Measurements from ENCODE around the gene SLC23A1.
"Not testable (repeated sequence)": the region's sequence is repeated elsewhere in the genome, so short reads cannot be mapped to it uniquely, and the experiment has no call there.

The SLC23A1 gene

GRCh38 chr5:139345442-139345841 is 37.7 kb downstream of the SLC23A1 start:
- H3K9me3 ChIP-seq (ENCODE audit: control insufficient read depth, low read depth, low read length); H3K4me3 ChIP-seq (ENCODE audit: low read length); H3K27ac ChIP-seq (ENCODE audit: low read length); H3K9ac ChIP-seq (ENCODE audit: low read length); H3K36me3 ChIP-seq (ENCODE audit: control insufficient read depth, low read depth, low read length); H3K4me1 ChIP-seq (ENCODE audit: control insufficient read depth, low read depth, low read length); H3K27me3 ChIP-seq (ENCODE audit: control insufficient read depth, insufficient read depth, low read length): not testable (repeated sequence)

GRCh38 chr5:139344177-139344576 is 38.9 kb downstream of the SLC23A1 start:
- Histone ChIP-seq H3K4me3 (ENCODE audit: low read length) (peak overlapping the region; percentile 3), H3K36me3 (ENCODE audit: control insufficient read depth, low read depth, low read length) (no peaks in the 10 kb centered on the region), H3K27me3 (ENCODE audit: control insufficient read depth, insufficient read depth, low read length) (no peaks in the 10 kb centered on the region), H3K9ac (ENCODE audit: low read length) (no peak overlapping the region), H3K9me3 (ENCODE audit: control insufficient read depth, low read depth, low read length) (no peaks in the 10 kb centered on the region), H3K4me1 (ENCODE audit: control insufficient read depth, low read depth, low read length) (peaks cover 8% of the 10 kb centered on the region), H3K27ac (ENCODE audit: low read length) (no peak overlapping the region)

- H3K9ac ChIP-seq (ENCODE audit: low read length), result peak overlapping the region; percentile 97
- H3K27me3 ChIP-seq (ENCODE audit: control insufficient read depth, insufficient read depth, low read length), result no peaks in the 10 kb centered on the region
- peaks cover 8% of the 10 kb centered on the region for H3K4me1 ChIP-seq (ENCODE audit: control insufficient read depth, low read depth, low read length)
- H3K4me3 ChIP-seq (ENCODE audit: low read length), result peak overlapping the region; percentile 86
- H3K9me3 ChIP-seq (ENCODE audit: control insufficient read depth, low read depth, low read length), result no peaks in the 10 kb centered on the region
- H3K36me3 ChIP-seq (ENCODE audit: control insufficient read depth, low read depth, low read length), result no peaks in the 10 kb centered on the region
- no peak overlapping the region for H3K27ac ChIP-seq (ENCODE audit: low read length)
Observed at GRCh38 chr5:139343476-139343875, 39.6 kb downstream of the SLC23A1 start.

- H3K27me3 ChIP-seq (ENCODE audit: control insufficient read depth, insufficient read depth, low read length), result no peaks in the 10 kb centered on the region
- no peaks in the 10 kb centered on the region for H3K9me3 ChIP-seq (ENCODE audit: control insufficient read depth, low read depth, low read length)
- peak overlapping the region; percentile 97 for H3K9ac ChIP-seq (ENCODE audit: low read length)
- H3K27ac ChIP-seq (ENCODE audit: low read length), result no peak overlapping the region
- peaks cover 8% of the 10 kb centered on the region for H3K4me1 ChIP-seq (ENCODE audit: control insufficient read depth, low read depth, low read length)
- no peaks in the 10 kb centered on the region for H3K36me3 ChIP-seq (ENCODE audit: control insufficient read depth, low read depth, low read length)
- peak overlapping the region; percentile 86 for H3K4me3 ChIP-seq (ENCODE audit: low read length)
Observed at GRCh38 chr5:139342423-139342723, 40.7 kb downstream of the SLC23A1 start.

GRCh38 chr5:139341689-139342422 is 41.2 kb downstream of the SLC23A1 start, which contains the start of gene PAIP2:
Gene PAIP2, plus strand, starts transcription at chr5:139341854. Its CDS starts 21,931 bp downstream, at chr5:139363785.
- Histone ChIP-seq H3K27me3 (ENCODE audit: control insufficient read depth, insufficient read depth, low read length) (no peaks in the 10 kb centered on the region), H3K9me3 (ENCODE audit: control insufficient read depth, low read depth, low read length) (no peaks in the 10 kb centered on the region), H3K36me3 (ENCODE audit: control insufficient read depth, low read depth, low read length) (no peaks in the 10 kb centered on the region), H3K4me3 (ENCODE audit: low read length) (peak within 1 kb of the TSS; percentile 86), H3K27ac (ENCODE audit: low read length) (peak within 1 kb of the TSS; percentile 85), H3K9ac (ENCODE audit: low read length) (peak within 1 kb of the TSS; percentile 97), H3K4me1 (ENCODE audit: control insufficient read depth, low read depth, low read length) (peaks cover 8% of the 10 kb centered on the region)

- no peaks in the 10 kb centered on the region for H3K27me3 ChIP-seq (ENCODE audit: control insufficient read depth, insufficient read depth, low read length)
- H3K27ac ChIP-seq (ENCODE audit: low read length), result no peak overlapping the region
- peak overlapping the region; percentile 86 for H3K4me3 ChIP-seq (ENCODE audit: low read length)
- H3K4me1 ChIP-seq (ENCODE audit: control insufficient read depth, low read depth, low read length), result peaks cover 8% of the 10 kb centered on the region
- H3K9me3 ChIP-seq (ENCODE audit: control insufficient read depth, low read depth, low read length), result no peaks in the 10 kb centered on the region
- no peak overlapping the region for H3K9ac ChIP-seq (ENCODE audit: low read length)
- no peaks in the 10 kb centered on the region for H3K36me3 ChIP-seq (ENCODE audit: control insufficient read depth, low read depth, low read length)
Observed at GRCh38 chr5:139341187-139341688, 41.9 kb downstream of the SLC23A1 start.

- H3K36me3 ChIP-seq (ENCODE audit: control insufficient read depth, low read depth, low read length), result no peaks in the 10 kb centered on the region
- H3K9me3 ChIP-seq (ENCODE audit: control insufficient read depth, low read depth, low read length), result no peaks in the 10 kb centered on the region
- peaks cover 8% of the 10 kb centered on the region for H3K4me1 ChIP-seq (ENCODE audit: control insufficient read depth, low read depth, low read length)
- H3K9ac ChIP-seq (ENCODE audit: low read length), result no peak overlapping the region
- H3K27ac ChIP-seq (ENCODE audit: low read length), result no peak overlapping the region
- no peak overlapping the region for H3K4me3 ChIP-seq (ENCODE audit: low read length)
- no peaks in the 10 kb centered on the region for H3K27me3 ChIP-seq (ENCODE audit: control insufficient read depth, insufficient read depth, low read length)
Observed at GRCh38 chr5:139340051-139340450, 43.0 kb downstream of the SLC23A1 start.

- Histone ChIP-seq H3K9me3 (ENCODE audit: control insufficient read depth, low read depth, low read length) (no peaks in the 10 kb centered on the region), H3K4me1 (ENCODE audit: control insufficient read depth, low read depth, low read length) (no peaks in the 10 kb centered on the region), H3K9ac (ENCODE audit: low read length) (no peak overlapping the region), H3K27ac (ENCODE audit: low read length) (no peak overlapping the region), H3K27me3 (ENCODE audit: control insufficient read depth, insufficient read depth, low read length) (no peaks in the 10 kb centered on the region), H3K4me3 (ENCODE audit: low read length) (no peak overlapping the region), H3K36me3 (ENCODE audit: control insufficient read depth, low read depth, low read length) (peaks cover 15% of the 10 kb centered on the region)
Observed at GRCh38 chr5:139335811-139336210, 47.3 kb downstream of the SLC23A1 start.
